Measurements from ENCODE around the gene TCFL5.

TCFL5 gene

DNA sequence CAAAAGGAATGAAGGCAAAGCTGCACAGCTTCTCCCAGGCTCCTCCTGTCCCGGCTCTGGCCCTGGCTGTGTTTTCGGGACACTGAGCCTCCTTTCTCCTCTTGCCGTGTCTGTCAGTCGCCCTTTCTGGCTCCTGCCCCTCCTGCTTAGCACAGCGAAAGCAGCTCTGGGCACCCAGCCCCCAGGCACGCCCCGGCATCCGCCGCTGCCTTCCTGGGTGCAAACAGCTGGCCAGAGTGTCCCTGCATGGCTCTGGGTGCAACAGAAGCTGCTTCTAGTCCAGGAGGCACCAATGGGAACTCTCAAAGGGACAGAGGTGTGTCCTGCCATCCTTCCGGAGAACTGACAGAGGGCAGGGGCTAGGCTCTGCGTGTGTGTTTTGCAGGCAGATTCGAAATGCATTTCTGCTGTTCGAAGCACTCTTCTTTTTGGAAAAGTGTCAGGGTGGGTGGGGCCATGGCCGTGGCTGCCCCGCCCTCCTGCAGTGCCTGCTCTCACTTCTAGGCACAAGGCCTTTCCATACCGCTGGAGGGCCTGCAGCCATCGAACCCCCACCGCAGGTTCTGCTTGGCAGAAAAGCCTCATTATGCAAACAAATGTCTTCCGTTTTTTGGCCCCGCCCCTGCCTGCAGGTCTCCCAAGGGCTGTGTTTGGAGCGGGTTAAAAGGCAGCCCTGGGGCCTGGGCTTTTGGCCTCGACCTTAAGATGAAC lies 29.3 kb downstream of the TCFL5 start:
- peak; percentile 33 to 62 for ATAC-seq

DNA sequence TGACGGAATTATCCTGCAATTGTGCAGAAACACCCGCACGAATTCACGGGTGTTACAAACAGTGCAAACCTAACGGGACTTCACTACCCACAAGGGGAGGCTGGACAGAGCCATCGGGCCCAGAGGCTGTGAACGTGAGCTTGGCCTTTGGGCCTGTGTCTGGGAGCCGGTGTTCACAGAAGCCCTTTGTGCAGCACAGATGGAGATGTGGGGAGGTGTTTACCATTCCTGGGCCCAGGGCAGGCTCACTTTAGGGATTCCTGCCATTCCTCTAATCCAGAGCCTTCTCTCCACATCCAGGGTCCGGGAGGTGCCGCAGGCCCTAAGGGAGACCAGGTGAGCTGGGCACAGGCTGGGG lies 29.8 kb downstream of the TCFL5 start:
- no peak for ATAC-seq

- ATAC-seq: no peak
These were observed 30.2 kb downstream of the TCFL5 start for GRCh38 chr20:62831361-62831788.

- no peak for ATAC-seq
These were observed 30.8 kb downstream of the TCFL5 start for GRCh38 chr20:62830821-62831220.

DNA sequence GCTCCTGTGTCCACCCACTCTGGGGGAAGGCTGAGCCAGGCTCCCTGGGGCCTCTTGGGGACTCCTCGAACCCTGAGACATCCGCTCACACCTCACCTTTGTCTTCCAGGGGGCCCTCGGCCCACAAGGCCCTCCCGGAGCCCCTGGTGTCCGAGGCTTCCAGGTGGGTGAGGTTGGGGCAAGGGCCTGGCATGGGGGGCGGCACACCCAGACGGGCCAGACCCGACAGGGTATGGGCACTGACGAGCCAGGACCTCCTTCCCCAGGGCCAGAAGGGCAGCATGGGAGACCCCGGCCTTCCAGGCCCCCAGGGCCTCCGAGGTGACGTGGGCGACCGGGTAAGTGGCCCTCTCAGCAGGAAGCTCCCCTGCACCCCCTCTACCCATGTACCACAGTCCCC lies 31.4 kb downstream of the TCFL5 start:
- no peak for ATAC-seq

DNA sequence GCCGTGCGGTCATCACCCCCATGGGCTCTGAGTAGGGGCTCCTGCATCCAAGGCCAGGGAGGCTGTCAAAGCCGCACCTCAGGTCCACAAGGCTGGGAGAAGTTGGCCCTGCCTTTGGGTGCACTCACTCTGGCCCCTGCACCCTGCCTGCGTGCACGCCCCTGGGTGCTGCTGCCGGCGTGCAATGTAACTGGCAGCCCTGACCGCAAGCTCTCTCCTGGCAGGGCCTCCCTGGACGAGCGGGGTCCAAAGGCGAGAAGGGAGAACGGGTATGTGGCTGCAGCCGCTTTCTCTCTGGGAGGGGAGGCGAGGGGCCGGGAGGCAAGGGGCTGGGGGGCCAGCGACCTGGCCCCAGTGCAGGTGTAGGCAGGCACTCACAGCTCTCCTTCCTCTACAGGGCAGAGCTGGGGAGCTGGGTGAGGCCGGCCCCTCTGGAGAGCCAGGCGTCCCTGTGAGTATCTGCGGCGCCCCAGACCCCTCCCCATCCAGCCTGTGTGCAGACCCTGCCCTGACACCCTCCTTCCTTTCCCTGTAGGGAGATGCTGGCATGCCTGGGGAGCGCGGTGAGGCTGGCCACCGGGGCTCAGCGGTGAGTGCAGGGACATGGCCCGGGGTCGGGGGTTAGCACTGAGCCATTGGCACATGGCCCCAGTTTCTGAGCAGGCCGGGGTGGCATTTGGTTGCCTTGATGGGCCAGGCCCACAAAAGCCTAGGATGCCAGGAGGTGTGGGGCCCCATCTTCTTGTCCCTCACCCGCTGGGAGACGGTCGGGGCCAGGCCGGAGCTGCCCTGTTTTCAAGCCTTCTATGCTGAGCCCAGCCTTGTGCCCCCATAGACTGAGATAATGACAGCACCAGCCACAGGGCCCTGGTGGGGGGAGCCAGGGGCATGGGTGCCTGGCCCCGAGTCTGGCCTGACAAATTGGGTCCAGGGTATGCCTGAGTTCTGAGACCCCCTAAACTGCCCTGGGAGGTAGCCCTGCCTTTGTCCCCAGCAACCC lies 32.1 kb downstream of the TCFL5 start:
- no peak for ATAC-seq

DNA sequence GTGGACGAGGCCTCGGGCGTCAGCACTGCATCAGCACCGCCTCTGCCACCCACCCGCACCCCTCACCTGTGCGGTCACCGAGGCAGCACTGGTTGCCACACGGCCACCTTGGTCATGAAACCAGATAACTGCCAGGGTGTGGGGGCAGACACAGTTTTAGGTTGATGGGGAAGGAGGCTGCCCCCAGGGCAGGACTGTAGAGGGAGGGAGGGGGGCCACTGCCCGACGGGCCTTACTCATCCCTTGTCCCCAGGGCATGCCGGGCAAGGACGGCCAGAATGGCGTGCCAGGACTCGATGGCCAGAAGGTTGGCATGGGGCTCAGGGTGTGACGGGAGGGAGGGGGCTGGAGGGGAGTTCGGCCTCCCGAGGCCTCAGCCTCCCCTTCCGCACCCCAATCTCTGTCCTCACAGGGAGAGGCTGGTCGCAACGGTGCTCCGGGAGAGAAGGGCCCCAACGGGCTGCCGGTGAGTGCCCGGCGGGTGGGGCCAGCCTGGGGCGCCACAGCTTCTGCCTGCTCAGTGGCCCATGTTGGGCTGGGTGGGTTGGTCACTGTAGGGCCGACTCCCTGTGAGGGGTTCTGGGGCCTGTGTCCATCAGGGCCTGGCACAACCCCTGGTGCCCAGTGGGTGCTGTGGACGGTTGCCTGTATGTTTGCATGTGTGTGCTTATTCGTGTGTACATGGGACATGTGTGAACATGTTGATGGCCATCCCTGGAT lies 33.0 kb downstream of the TCFL5 start:
- ATAC-seq: no peak

- ATAC-seq: no peak
These were observed 33.6 kb downstream of the TCFL5 start for GRCh38 chr20:62828051-62828450.

- no peak for ATAC-seq
These were observed 34.1 kb downstream of the TCFL5 start for GRCh38 chr20:62827311-62828038.

- ATAC-seq: no peak
These were observed 34.8 kb downstream of the TCFL5 start for GRCh38 chr20:62826646-62827310.

DNA sequence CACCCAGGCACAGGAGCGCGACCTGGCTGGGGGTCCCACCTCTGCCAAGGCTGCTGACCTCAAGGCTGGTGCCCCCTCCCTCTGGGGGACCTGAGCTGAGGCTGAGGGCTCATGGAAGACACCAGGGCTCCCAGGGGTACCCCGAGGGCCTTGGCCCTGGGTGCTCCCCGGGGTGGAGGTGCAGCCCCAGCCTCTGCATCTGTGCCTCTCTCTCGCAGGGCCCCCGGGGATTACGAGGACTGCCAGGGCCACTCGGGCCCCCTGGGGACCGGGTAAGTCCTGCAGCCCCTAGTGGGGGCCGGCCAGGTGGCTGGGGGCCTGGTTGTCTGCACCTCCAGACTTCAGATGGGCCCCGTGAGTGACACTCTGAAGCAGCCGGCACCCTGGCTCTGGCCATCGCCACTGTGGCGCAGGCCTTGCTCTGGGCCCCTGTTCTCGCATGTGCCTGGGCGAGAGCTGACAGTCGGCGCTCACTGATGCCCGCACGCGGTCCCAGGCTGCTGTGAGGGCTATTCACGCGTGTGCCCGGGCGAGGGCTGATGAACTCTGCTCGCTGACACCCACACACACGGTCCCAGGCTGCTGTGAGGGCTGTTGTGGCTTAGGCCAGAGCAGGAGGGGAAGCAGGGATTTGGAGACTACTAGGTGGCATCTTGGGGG lies 35.5 kb downstream of the TCFL5 start:
- no peak for ATAC-seq

- no peak for ATAC-seq
These were observed 36.2 kb downstream of the TCFL5 start for GRCh38 chr20:62825333-62825985.

DNA sequence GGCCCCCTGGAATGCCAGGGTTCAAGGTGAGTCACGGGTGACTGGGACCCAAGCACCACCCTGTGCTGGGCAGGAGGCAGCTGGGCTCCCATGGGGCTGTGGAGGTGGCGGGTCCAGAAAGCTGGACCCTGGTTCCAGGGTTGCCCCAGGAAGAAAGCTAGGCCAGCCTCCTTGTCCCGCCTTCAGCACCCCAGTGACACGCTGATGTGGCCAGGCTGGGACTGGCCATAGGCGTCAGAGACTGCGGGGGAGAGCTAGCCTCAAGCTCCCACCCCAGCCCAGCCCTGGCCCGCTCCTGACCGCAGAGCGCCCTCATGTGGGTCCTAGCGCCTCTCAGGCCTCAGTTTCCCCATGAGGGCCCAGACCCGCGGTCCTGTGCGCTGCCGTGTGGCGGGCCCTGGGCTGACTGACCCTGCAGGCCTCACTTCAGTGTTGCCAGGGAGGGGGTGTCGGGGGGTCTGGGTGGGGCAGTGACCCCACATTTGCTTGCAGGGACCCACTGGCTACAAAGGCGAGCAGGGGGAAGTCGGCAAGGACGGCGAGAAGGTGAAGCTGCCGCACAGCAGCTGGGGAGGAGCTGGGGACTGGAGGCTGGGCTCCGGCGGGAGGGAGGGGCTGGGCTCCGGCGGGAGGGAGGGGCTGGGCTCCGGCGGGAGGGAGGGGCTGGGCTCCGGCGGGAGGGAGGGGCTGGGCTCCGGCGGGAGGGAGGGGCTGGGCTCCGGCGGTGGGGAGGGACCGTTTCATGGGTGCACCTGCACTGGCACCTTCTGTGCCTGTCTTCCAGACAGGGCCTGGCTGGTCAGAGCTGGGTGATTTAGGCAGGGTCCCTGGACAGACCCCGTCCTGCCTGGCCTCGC lies 36.9 kb downstream of the TCFL5 start:
- peak; percentile 30 to 55 for ATAC-seq

- no peak for ATAC-seq
These were observed 37.7 kb downstream of the TCFL5 start for GRCh38 chr20:62823688-62824475.

DNA sequence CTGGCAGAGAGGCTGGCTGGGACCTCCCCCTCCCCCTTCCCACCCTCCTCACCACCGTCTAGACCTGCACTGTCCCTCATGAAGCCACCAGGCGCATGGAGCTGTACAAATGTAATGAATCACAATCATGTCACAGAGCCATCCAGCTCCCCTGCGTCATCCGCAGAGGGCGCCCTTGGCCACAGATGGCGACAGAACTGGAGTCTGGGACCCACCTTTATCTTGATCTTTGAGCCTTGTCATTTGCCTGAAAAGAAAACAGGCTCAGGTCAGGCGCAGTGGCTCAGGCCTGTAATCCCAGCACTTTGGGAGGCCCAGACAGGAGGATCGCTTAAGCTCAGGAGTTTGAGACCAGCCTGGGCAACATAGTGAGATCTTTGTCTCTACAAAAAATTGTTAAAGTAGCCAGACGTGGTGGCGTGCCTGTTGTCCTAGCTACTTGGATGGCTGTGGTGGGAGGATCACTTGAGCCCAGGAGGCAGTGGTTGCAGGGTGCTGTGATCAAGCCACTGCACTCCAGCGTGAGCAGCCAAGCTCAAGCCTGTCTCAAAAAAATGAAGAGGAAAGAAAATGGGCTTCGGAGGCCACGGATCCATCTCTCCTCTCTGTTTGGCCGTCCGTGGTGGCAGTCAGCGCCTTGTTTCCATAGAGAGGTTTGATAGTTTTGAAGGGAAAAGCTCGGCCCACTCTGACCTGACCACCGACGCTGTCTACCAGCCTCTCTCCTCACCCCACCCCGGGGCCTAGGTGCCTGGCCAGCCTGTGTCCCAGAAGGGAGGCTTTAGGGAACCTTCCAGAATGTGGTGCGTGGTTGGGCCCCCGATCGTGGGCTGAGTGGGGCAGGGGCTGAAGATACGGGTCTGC lies 38.6 kb downstream of the TCFL5 start:
- ATAC-seq: peak in 1 of 2 donors; percentile 48

- no peak for ATAC-seq
These were observed 39.3 kb downstream of the TCFL5 start for GRCh38 chr20:62822239-62822787.

GRCh38 chr20:62821726-62822210 lies 39.9 kb downstream of the TCFL5 start:
- no peak for ATAC-seq
